Hypothalamus (tissue), 51 donors: ENCODE measurements around the gene VSIG2.
"Not testable (repeated sequence)": the region's sequence is repeated elsewhere in the genome, so short reads cannot be mapped to it uniquely, and the experiment has no call there.

ENCODE experiments used
- DNase-seq, 51 donors: peaks; one replicate each; lab custom pipeline; 2025; lab: John Stamatoyannopoulos, UW

Gene VSIG2, protein sequence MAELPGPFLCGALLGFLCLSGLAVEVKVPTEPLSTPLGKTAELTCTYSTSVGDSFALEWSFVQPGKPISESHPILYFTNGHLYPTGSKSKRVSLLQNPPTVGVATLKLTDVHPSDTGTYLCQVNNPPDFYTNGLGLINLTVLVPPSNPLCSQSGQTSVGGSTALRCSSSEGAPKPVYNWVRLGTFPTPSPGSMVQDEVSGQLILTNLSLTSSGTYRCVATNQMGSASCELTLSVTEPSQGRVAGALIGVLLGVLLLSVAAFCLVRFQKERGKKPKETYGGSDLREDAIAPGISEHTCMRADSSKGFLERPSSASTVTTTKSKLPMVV

DNA sequence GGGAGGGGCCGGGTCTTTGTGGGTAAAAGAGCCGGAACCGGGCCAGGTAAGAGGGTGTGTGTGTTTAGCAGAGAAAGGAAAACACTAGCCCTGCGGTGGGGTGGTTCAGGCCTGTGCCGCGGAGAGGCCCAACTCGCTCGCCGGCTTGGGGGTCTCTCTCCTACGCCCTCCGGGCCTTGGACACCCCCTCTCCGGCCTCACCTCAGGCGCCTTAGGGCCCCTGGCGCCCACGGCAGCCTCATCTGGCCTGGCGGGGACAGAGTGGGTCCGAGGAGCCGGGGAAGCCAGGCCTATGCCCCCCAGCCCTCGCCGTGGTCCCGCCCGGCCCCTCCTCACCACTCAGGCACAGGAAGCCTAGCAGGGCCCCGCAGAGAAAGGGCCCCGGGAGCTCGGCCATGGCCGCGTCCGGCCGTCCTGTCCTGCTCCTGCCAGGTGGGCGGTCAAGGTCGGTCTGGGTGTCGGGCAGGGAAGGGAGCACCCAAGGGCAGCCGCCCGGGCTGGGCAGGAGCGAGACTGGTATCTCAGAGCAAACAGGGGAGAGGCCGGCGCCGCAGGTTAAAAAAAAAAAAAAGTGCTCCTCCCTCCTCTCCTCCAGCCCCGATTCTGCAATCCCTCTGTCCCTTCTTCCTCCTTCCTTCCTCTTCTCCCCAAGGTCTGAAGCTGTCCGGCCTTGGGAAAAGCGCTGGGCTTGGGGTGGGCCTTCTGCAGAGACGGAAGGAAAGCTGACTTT lies at the start of gene VSIG2:
Gene VSIG2 (minus strand): TSS at position 515 of the 730 bp plus-strand sequence. CDS start 118 bp downstream, at position 397.
- no peak for DNase-seq

DNA sequence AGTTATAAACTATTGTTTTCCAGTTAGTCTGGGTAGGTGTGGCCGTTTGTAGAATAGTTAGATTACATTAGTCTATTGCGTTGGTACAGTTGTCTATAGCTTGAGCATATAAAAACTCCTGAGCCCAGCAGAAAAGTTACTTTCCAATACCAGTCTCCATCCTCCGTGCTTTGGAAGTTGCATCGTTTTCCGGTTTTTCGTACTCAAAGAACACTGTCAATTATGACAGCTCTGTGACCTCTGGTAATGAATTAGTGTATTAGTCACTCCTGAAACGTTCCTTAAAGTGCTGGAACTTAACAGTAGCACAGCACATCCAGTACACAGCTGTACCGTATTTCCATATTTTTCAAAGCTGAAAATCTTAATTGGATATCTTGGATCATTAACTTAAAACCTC lies 49.0 kb upstream of the VSIG2 start:
- DNase-seq: peak in 1 of 51 donors; percentile 70

DNA sequence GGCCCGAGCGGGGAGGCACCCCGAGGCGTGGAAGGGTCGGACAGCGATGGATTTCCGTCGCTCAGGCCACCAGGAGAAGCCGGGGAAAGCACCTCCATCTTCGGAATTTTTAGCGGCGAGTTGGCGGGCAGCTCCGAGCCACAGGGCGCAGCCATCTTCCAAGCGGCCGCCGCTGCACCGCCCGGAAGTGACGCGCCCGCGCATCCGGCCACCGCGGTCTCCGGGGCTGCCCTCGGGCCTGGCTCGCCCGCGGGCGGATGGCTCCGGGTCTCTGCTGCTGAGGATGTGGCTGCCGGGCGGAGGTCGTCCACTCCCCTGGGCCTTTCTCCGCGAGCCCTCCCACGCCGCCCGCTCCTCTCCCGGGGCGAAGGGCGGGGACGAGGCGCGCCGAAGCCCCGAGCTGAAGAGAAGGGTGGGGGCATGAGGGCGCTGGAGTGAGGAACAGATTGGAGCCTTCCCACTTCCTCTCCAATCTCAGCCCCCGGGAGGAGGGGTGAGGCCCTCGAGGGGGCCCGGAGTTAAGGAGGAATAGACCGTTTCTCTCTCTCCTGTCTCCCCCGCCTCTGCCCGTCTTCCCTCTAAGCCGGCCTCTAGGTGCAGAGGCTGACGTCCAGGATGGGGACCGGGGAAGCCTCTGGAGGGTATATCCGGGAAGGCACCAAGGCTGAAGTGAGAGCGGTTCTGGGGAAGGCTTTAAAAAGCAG lies 48.3 kb upstream of the VSIG2 start, which contains the start of gene MSANTD2:
Gene MSANTD2 (minus strand): TSS at position 181 of the 704 bp plus-strand sequence. CDS start 26 bp downstream, at position 155.
- peak; percentile 43 to 94 (median 83) for DNase-seq

DNA sequence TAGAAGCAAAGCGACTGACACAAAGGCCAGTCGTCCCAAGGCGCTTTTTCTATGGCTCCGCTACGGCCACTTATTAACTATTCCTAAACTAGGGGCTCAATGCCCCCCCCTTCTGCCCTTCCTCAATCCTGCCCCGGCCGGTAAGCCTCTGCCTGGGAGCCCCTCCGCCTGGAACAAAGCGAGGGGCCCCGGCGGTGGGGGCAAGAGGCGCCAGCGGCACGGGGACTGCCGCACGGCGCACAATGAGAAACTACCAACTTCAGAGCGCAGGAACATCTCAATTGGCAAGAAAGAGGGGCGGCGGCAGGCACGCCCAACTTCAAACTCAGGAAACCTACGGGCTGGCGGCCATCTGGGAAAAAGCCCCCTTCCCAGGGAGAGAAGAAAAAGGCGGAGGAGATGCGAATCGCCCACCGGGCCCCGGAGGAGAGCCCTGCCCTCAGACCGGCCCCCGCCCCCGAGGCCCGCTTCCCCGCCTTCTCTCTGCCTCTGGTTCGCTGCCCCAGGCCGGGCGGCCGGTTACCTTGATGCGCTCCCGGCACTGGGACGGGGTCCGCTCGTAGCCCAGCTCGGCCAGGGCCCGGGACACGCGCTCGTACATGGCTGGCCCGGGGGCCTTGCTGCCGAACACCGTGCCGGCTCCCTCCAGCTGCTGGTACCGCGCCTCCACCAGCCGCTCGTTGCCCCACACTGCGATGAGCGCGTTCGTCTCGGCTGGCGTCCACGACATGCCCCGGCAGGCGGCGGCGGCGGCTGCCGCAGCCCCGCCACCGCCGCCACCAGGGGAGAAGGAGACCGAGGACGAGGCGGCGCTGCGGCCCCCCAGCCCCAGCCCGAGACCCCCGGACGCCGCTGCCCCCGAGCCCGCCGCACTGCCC lies 47.5 kb upstream of the VSIG2 start:
- peak in 28 of 51 donors; percentile 5 to 72 (median 32) for DNase-seq

DNA sequence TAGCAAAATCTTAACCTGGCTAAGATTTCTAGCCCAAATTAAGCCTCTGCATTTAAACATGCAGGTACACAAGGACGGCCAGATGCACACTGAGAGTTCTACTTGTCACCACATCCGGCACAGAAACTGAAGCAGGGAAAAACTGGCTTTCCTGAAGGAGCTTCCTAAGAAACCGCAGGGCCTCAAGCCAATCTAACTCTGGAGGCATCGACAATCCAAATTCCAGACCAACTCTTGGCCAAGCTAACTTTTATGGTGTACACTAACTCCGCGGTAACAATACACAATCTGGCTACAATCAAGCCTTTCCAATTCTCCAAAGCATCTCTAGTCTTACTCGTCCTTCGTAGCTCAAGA lies 46.9 kb upstream of the VSIG2 start:
- no peak for DNase-seq

DNA sequence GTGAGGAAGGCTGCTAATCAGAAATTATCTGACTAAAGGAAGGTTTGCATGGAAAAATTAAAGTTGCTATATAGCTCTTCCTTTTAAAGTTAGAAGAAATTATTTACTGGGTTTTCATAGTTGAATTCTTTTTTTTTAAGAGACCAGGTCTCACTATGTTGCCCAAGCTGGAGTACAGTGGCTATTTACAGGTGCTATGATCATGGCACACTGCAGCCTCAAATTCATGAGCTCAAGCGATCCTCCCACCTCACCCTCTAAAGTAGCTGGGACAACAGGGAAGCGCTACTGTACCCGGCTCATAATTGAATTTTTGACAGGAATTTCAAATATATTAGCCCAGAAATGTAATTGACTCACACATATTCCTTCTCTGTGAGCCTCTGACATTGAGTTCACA lies 44.3 kb upstream of the VSIG2 start:
- no peak for DNase-seq

DNA sequence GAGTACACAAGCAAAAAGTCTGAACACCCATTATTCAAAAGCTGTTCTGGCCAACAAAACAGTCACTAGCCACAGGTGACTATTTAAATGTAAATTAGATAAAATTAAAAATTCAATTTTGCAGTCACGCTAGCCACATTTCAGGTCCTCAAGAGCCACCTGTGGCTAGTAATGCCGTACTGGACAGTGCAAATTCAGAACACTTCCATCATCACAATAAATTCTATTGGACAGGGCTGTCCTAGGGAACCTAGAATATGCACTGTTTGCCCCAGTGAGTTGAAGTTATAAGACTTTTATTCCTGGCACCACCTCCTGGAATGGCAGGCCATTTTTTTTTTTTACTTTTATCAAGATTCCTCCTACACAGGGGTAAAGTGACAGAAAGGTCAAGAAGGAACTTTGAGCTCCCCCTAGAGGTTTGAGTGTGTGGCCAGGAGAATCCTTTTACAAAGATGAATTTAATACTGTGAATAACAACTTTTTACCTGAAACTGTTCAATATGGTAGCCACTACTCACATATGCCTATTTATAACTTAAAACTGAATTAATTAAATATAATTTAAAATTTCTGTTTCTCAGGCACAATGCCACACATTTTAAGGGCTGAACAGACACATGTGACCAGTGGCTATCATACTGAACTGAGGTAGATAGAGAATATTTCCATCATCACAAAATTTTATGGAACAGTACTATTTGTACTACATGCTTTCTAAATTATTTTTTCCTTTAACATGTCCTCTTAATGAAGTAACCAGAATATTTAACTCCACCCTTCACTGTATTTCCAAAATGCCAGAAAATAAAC lies 41.6 kb upstream of the VSIG2 start:
- no peak for DNase-seq

DNA sequence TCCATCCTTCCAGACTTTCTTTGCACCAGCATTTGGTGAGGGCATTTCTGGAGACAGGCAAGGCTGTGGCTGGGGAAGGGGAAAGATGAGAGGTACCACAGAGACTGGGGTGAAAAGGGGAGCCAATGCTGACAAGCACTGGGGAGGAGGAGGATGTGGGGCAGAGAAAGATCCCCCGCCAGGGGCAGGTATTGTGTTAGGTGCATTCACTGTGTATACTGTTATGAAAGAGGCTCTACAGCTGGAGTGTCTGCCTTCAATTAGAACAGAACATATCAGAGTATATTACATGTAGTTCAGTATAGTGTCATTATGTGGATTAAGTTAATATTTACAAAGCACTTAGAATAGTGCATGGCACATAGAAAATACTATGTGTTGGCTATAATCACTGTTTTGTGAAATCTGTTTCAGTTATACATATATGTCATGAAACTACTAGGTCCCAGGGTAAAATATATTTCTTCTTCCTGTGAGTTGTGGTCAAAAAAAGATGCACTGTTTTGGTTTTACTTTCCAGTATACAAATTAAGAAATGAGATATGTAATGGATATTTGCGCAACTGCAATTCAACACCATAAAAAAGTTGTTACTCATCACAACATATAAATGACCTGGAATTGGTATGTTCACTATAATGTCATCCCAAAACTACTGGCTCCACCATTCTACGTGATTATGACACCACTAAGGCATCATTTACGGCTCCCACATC lies 39.7 kb upstream of the VSIG2 start:
- DNase-seq: no peak

DNA sequence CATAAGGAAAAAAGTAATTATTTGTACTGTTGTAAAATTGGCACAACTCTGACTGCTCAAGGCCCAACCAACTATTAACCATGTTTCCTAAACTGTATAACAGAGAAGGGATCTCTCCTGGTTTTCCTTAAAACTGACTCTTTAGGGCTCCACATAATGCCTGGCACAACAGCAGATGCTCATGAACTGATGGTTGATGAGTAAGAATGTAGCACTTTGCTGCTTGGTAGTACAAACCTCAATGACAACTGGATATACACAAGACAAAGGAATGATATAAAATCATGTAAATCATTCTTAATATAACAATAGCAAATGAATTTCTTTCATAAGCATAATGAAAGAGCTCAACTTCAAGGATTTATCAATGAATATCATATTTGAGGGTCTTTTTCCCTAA lies 36.5 kb upstream of the VSIG2 start:
- DNase-seq: no peak

DNA sequence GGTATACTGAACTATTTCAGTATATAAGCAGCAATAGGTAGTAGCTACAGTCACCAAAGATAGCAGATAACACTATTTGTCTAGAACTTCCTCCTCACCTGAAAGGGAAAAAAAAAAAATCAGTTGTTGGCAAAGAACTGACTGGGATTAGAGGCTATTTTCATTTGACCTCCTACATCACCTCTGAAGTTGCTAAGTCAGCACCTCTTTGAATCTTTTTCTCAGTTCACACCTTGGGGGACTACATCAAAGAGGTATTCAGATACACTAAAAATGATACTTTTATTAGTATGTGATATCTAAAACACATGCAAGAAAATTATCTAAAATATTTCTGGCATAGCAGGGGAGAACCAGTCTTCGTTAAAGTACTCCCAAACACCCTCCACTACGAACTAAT lies 32.0 kb upstream of the VSIG2 start:
- no peak for DNase-seq

DNA sequence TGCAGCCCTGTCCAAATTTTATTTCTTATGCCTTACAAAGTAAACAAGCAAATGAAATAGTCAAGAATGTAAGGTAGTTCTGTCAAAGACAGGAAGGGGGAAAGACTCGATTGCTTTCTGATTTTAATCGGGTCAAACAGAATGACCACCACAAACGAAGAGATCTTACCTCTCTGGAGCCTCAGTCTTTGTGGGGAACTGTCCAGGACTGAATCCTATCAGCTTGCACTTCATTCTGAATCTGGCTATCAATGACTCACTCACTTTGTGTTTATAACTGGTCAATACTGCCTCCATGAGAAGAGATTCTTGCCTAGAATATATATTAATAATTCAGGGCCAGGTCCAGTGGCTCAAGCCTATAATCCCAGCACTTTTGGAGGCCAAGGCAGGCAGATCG lies 30.9 kb upstream of the VSIG2 start:
- no peak for DNase-seq

DNA sequence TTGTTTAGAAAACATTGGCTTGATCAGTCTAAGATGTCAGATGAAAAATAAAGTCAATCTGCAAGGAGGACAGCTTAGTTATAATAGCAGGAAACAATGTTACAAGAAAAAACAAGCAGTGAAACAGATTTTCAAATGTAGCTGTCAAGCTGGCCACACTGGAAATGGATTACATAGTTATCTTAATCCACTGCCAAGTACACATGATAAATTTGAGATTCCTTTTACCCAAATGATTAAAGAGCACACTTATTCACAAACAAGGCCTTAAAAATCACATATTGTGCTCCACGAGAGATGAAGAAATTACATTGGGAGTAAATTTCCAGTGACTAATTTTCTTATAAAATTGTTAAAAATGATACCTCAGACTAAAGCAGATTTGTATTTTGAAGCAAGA lies 27.5 kb upstream of the VSIG2 start:
- no peak for DNase-seq

DNA sequence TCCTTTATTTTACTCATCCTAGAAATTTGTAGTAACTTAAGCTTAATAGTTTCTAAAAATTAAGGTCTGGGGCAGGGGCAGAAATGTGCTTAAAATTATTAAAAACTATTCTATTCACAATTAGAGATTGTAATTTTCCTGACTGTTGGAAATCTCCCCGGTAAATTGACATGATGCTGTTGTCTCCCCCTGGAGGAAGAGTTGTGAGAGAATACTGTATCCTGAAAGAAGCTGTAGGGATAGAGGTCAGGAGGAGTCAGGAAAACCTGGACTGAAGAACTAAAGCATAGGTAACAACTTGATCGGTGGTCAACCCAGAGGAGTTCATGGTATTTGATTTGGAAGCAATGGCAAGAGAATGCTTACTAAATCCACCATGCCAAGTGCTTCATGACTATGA lies 26.2 kb upstream of the VSIG2 start:
- no peak for DNase-seq

DNA sequence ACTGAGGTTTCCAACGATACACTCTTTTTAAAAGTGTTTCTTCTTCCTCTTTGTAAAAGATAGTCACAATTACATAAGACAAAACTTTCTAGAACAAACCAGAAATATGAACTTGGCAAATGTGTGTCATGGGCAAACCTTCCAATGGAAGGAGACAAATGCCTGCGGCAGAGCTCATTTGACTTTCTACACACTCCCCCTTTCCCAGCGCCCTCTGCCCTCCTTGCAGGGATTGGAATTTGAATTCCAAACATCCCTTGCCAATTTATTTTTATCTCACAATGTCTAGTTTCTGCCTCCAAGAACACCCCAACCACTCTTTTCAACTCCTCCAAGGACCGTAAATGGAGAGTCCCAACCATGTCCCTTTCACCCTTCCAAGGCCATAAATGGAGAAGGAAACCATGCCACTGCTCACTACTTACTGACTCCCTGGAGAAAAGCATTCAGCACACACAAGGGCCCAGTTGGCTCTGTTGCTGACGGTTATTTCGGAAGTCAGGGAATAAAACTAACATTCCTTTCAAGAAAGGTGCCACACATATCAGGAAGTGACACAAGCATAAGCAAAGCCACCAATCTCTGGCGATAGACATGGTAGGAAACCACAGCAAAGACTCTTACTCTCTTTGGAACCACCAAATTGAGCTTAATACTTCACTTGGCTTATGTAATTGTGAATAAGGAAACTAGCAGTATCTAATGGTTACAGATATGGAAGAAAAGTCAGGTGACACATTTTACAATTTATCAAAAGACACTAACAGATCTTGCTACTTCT lies 25.0 kb upstream of the VSIG2 start:
- DNase-seq: no peak

DNA sequence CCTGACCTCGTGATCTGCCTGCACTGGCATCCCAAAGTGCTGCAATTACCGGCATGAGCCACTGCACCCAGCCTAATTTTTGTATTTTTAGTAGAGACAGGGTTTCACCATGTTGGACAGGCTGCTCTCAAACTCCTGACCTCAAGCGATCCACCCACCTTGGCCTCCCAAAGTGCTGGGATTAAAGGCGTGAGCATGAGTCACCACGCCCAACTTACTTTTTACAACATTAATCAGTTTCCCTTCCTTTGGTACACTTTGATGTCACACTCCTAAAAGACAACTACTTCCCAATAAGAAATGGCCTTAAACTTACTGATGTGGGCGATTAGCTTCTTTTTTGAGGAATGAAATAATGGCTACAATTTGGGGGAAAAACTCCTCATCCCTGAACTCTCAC lies 18.9 kb upstream of the VSIG2 start:
- DNase-seq: not testable (repeated sequence)

DNA sequence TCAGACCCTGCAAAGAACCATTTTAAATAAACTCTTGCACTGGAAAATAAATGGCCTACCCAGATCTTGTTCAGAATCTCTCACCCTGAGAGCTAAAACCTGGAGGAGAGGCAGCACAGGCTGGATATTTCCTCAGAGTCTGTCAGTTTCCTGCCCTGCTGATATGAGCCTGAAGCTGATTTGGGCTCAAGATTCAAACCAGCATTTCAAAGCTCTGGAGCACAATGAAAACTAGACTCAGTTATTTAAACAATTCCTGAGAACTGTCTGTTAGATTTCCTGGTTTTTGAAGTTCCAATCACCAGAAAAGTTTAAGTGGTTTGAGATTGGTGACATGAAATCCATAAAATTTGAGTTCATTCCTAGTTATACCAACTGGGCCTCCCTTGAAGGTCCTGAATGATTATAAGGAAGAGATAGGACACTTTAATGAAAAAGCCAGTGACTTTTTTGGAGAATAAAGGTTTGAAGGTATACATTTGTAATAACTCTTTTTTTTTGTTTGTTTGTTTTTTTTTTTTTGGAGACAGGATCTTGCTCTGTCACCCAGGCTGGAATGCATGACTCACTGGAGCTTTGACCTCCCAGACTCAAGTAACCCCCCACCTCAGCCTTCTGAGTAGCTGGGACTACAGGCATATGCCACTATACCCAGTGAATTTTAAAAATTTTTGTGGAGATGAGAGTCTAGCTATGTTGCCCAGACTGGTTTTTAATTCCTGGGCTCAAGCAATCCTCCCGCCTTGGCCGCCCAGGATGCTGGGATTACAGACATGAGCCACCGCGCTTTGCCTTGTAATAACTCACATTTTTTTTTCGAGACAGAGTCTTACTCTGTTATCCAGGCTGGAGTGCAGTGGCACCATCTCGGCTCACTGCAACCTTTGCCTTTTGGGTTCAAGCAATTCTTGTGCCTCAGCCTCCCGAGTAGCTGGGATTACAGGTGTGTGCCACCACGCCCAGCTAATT lies 18.0 kb upstream of the VSIG2 start:
- no peak for DNase-seq

DNA sequence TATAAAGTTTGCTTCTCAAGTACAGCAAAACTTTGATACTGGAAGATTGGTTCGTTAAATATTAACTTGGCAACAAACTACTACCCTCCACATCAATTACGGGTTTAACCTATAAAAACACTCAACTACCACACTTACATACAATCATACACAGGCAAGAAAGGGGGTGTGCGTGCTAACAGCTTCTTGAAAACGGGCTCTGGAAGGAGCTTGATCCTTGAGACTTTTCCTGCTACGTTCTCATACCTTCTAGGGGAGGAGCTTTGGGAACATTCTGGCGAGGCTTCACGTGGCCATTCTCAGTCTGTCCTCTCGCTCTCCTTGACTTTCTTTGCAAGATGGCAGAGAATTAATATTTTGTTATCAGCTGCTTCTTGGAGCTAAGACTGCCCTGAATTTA lies 16.9 kb upstream of the VSIG2 start:
- no peak for DNase-seq
